Measurements from ENCODE around the gene DOC2A. TPM values are rescaled to one million over a fixed set of nuclear protein-coding genes. Genes with fewer than 3 reads are reported as not detected.

Gene DOC2A
- total RNA-seq, 1 donor from 2014 or later = 3.1 TPM

DNA sequence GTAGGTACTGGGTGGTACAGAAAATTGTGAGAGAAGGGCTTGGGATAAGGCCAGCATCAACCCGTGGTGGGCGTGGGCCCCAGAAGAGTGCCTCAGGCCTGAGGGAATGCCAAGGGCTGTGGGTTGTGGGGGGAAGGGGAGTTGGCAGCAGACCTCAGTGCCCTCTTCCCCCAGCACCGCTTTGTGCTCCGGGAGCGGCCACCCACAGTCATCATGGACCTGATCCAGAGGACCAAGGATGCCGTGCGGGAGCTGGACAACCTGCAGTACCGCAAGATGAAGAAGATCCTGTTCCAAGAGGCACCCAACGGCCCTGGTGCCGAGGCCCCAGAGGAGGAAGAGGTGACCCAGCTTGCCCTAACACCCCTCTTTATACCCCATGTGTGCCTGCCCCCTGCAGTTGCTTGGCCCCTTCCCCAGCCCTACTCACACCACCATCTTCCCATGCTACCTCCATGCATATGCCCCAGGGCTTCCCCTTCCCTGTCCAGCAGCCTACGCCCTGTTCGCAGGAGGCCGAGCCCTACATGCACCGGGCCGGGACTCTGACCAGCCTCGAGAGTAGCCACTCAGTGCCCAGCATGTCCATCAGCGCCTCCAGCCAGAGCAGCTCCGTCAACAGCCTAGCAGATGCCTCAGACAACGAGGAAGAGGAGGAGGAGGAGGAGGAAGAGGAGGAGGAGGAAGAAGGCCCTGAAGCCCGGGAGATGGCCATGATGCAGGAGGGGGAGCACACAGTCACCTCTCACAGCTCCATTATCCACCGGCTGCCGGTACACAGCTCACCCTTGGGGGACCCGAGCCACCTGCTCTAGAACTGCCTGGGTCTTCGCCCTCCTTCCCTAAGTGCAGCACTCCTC lies 28.0 kb downstream of the DOC2A start:
- peaks cover 8% of the 10 kb centered on the region for H4K20me1 ChIP-seq (ENCODE audit: low read depth)
- H3K27ac ChIP-seq = no peak overlapping the region
- no peaks in the 10 kb centered on the region for H3F3A ChIP-seq (ENCODE audit: low read depth)
- no peak for DNase-seq (ENCODE audit: low spot score)
- H3K27ac Mint-ChIP-seq = no peak overlapping the region
- peaks cover 2% of the 10 kb centered on the region for H3K79me2 ChIP-seq (ENCODE audit: low read depth)
- no peaks in the 10 kb centered on the region for H3K9me3 Mint-ChIP-seq
- no peak overlapping the region for H3K4me2 ChIP-seq
- H3K27me3 Mint-ChIP-seq (ENCODE audit: insufficient read depth, low read depth) = no peaks in the 10 kb centered on the region
- no peaks in the 10 kb centered on the region for H3K4me1 Mint-ChIP-seq
- no peaks in the 10 kb centered on the region for H3K27me3 ChIP-seq
- no peak overlapping the region for H3K4me3 ChIP-seq
- no peak overlapping the region for H3K4me3 Mint-ChIP-seq
- TF ChIP-seq EZH2phosphoT487 (IDR thresholded peaks at IDR 0.05) (no peak), CTCF (IDR thresholded peaks at IDR 0.05) (no peak), EZH2 (IDR thresholded peaks at IDR 0.05) (no peak)
- no peak overlapping the region for H3K9ac ChIP-seq
- no peaks in the 10 kb centered on the region for H3K36me3 ChIP-seq
- H2AFZ ChIP-seq (replicated peaks) = no peak overlapping the region
- peaks cover 45% of the 10 kb centered on the region for H3K36me3 Mint-ChIP-seq
- no peaks in the 10 kb centered on the region for H3K9me3 ChIP-seq (ENCODE audit: low read depth)
- H3K4me1 ChIP-seq = no peaks in the 10 kb centered on the region

- peaks cover 29% of the 10 kb centered on the region for H3K4me1 Mint-ChIP-seq
- no peak overlapping the region for H3K4me3 Mint-ChIP-seq
- no peak overlapping the region for H3K27ac Mint-ChIP-seq
Measured at GRCh38 chr16:29978564-29979270, 32.1 kb downstream of the DOC2A start.

GRCh38 chr16:29978081-29978480 lies 32.7 kb downstream of the DOC2A start:
- Histone ChIP-seq H3K79me2 (ENCODE audit: low read depth) (peaks cover 42% of the 10 kb centered on the region), H3K9ac (no peak overlapping the region), H3K9me3 (ENCODE audit: low read depth) (peaks cover under 1% of the 10 kb centered on the region), H3K4me3 (no peak overlapping the region), H3K36me3 (no peaks in the 10 kb centered on the region), H3K4me1 (peaks cover 23% of the 10 kb centered on the region), H3K27ac (no peak overlapping the region), H3F3A (ENCODE audit: low read depth) (peaks cover 10% of the 10 kb centered on the region), H4K20me1 (ENCODE audit: low read depth) (peaks cover 43% of the 10 kb centered on the region), H3K4me2 (no peak overlapping the region), H2AFZ (replicated peaks) (no peak overlapping the region), H3K27me3 (no peaks in the 10 kb centered on the region)
- Mint-ChIP-seq H3K27ac (no peak overlapping the region), H3K27me3 (ENCODE audit: insufficient read depth, low read depth) (peaks cover 6% of the 10 kb centered on the region), H3K9me3 (peaks cover 2% of the 10 kb centered on the region), H3K4me1 (peaks cover 32% of the 10 kb centered on the region), H3K36me3 (peaks cover 30% of the 10 kb centered on the region), H3K4me3 (no peak overlapping the region)
- TF ChIP-seq EZH2 (IDR thresholded peaks at IDR 0.05) (no peak), EZH2phosphoT487 (IDR thresholded peaks at IDR 0.05) (no peak), CTCF (IDR thresholded peaks at IDR 0.05) (no peak)
- no peak for DNase-seq (ENCODE audit: low spot score)

More at GRCh38 chr16:29978564-29979270, 32.1 kb downstream of the DOC2A start:
- H3K9me3 ChIP-seq (ENCODE audit: low read depth) = no peaks in the 10 kb centered on the region
- no peak overlapping the region for H2AFZ ChIP-seq (replicated peaks)
- H3K9ac ChIP-seq = no peak overlapping the region
- H3K4me1 ChIP-seq = peaks cover 23% of the 10 kb centered on the region
- H3K9me3 Mint-ChIP-seq = no peaks in the 10 kb centered on the region
- peaks cover 42% of the 10 kb centered on the region for H3K79me2 ChIP-seq (ENCODE audit: low read depth)
- H3K27ac ChIP-seq = no peak overlapping the region
- H3K27me3 ChIP-seq = no peaks in the 10 kb centered on the region
- peaks cover 32% of the 10 kb centered on the region for H3K36me3 Mint-ChIP-seq
- no peak overlapping the region for H3K4me2 ChIP-seq
- H4K20me1 ChIP-seq (ENCODE audit: low read depth) = peaks cover 43% of the 10 kb centered on the region
- H3F3A ChIP-seq (ENCODE audit: low read depth) = peaks cover 8% of the 10 kb centered on the region
- DNase-seq (ENCODE audit: low spot score) = no peak
- peaks cover 3% of the 10 kb centered on the region for H3K27me3 Mint-ChIP-seq (ENCODE audit: insufficient read depth, low read depth)
- H3K4me3 ChIP-seq = no peak overlapping the region
- no peak for TF ChIP-seq EZH2 (IDR thresholded peaks at IDR 0.05)
- TF ChIP-seq EZH2phosphoT487 (IDR thresholded peaks at IDR 0.05) = no peak
- no peak for TF ChIP-seq CTCF (IDR thresholded peaks at IDR 0.05)
- H3K36me3 ChIP-seq = no peaks in the 10 kb centered on the region

All from neural progenitor cell (in vitro differentiated cells).